ENCODE data around the gene YBX1.

The YBX1 gene

DNA sequence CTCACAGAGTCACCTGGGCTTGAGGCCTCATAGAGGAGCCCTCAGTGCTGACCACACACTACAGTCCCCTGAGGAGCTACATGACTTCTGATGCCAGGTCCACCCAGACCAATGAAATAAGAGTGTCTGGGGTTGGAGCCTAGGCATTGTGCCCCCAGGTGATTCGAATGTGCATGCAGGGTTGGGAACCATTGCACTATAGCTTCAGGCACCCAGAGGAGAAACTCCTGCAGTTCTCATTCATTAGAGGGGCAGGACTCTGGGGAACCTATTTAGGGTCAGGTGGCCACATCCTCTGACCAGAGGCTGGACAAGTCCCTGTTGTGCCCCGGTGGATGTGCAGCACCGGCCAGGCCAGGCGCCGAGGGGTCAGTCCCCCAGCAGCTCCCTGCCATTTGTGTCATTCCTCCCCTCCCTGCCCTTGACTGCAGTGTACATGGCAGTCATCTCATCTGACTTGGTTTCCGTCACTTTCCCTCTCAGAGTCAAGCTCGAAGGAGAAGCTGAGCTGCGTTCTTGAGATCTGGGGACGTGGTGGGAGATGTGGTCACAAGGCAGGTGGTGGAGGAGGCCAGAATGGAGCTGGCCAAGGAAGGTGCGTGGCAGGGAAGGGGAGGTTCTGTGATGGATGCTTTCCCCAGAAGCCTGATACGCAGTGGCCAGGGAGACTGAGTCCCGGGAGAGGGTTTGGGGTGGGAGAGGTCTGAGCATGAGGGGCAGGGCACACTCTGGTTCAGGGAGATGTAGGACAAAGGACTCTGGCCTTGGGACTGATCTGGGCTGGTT is 51.4 kb downstream of the YBX1 start:
- Histone ChIP-seq H3K27me3 (ENCODE audit: insufficient read depth, low read depth, severe bottlenecking) (no peaks in the 10 kb centered on the region), H3K4me3 (ENCODE audit: low read depth, low read length) (no peak overlapping the region), H3K36me3 (no peaks in the 10 kb centered on the region), H3K9me3 (ENCODE audit: severe bottlenecking) (no peaks in the 10 kb centered on the region), H3K27ac (no peak overlapping the region)
- no peak for DNase-seq
- no peak for TF ChIP-seq CTCF (IDR thresholded peaks at IDR 0.05; ENCODE audit: low read depth, low read length)

GRCh38 chr1:42734201-42735035 is 52.2 kb downstream of the YBX1 start:
- Histone ChIP-seq H3K4me3 (ENCODE audit: low read depth, low read length) (no peak overlapping the region), H3K27ac (no peak overlapping the region), H3K27me3 (ENCODE audit: insufficient read depth, low read depth, severe bottlenecking) (no peaks in the 10 kb centered on the region), H3K9me3 (ENCODE audit: severe bottlenecking) (no peaks in the 10 kb centered on the region), H3K36me3 (no peaks in the 10 kb centered on the region)
- no peak for DNase-seq
- no peak for TF ChIP-seq CTCF (IDR thresholded peaks at IDR 0.05; ENCODE audit: low read depth, low read length)

DNA sequence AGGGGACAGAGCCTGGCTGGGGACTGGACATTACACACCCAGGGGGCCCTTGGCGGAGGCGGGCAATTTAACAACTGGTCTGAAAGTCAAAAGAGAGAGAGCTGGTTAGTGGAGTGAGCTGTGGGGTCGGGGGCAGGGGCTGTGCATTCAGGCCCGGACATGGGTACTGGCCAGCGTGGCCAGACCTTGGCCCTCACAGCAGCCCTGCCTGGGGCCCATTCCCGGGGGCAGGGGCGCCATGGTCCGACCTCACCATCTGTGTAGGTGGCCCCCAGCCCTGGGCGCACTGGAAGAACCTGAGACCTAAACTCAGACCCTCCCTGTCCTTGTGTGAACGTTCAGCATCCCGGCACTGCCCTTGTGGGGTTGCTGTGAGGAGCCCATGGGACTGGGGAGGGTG is 52.8 kb downstream of the YBX1 start:
- DNase-seq: no peak
- Histone ChIP-seq H3K36me3 (no peaks in the 10 kb centered on the region), H3K4me3 (ENCODE audit: low read depth, low read length) (no peak overlapping the region), H3K27ac (no peak overlapping the region), H3K27me3 (ENCODE audit: insufficient read depth, low read depth, severe bottlenecking) (no peaks in the 10 kb centered on the region), H3K9me3 (ENCODE audit: severe bottlenecking) (no peaks in the 10 kb centered on the region)
- no peak for TF ChIP-seq CTCF (IDR thresholded peaks at IDR 0.05; ENCODE audit: low read depth, low read length)

DNA sequence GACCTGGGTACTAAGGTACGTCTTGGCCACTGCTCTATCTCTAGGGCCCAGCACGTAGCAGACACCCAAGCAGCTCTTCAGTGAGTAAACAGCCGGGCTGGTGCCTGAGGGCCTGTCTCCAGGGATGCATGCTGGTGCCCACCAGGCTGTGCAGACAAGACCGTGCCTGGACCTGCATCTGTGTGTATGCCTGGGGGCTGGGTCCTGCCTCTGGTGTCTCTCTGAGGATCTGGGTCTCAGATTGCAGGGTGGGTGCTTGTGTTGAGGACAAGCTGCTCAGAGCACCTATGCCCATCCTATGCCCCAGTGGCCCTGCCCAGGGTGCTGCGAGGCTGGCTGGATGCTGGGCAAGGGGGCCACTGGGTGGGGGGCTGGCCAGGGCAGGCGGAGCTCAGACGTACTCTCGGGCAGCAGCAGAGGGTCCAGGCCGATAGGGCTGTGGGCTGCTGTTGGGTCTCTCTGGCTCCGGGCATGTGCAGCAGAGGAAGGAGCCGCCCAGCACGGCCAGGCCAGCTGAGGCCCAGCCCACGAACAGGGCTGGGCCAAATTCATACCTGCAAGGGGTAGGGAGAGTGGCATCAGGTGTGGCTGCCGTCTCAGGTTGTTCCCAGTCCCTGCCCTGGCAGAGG is 53.4 kb downstream of the YBX1 start:
- Histone ChIP-seq H3K4me3 (ENCODE audit: low read depth, low read length) (no peak overlapping the region), H3K9me3 (ENCODE audit: severe bottlenecking) (no peaks in the 10 kb centered on the region), H3K27me3 (ENCODE audit: insufficient read depth, low read depth, severe bottlenecking) (no peaks in the 10 kb centered on the region), H3K36me3 (no peaks in the 10 kb centered on the region), H3K27ac (no peak overlapping the region)
- no peak for TF ChIP-seq CTCF (IDR thresholded peaks at IDR 0.05; ENCODE audit: low read depth, low read length)
- no peak for DNase-seq

DNA sequence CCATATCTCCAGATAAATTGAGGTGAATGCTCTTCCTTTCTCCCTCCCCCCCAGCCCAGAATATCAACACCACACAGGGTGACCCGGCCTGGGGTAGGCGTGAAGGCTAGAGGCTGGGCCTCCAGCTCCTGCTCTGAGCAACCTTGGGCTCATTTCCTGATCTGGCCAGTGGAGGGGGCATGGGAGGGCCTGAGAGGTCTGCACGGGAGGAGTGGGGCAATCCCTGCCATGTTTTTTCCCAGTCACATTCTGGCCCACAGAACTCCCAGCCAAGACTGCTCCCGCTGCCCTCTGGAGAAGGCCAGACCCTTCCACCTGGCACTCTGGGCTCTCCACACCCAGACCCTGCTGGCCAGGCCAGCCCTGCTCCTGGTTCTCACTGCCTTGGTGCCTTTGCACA is 53.9 kb downstream of the YBX1 start:
- Histone ChIP-seq H3K36me3 (no peaks in the 10 kb centered on the region), H3K9me3 (ENCODE audit: severe bottlenecking) (no peaks in the 10 kb centered on the region), H3K27me3 (ENCODE audit: insufficient read depth, low read depth, severe bottlenecking) (no peaks in the 10 kb centered on the region), H3K4me3 (ENCODE audit: low read depth, low read length) (no peak overlapping the region), H3K27ac (no peak overlapping the region)
- DNase-seq: peak; percentile 66
- peak; percentile 67 for TF ChIP-seq CTCF (IDR thresholded peaks at IDR 0.05; ENCODE audit: low read depth, low read length)
